Activated CD8-positive, alpha-beta T cell treated with anti-CD3 and anti-CD28 coated beads for 36 hours (primary cell): ENCODE measurements around the gene UBE2D2. TPM values are rescaled to one million over a fixed set of nuclear protein-coding genes. Genes with fewer than 3 reads are reported as not detected.

Experiments used
- ATAC-seq: fragments of 200-7000 bp; cut with Tn5 transposase; one replicate; pipeline ENCODE4 v1.10.0; 2021; ENCODE audit warnings: mild to moderate bottlenecking, moderate library complexity
- CTCF ChIA-PET: fragments of 350-600 bp; sonication (Branson Sonifier 250); formaldehyde crosslinking; loops from one replicate; lab custom pipeline; 2021; ENCODE audit warnings: antibody characterized with exemption; lab: Charles Lee
- POLR2A ChIA-PET: fragments of 350-600 bp; sonication (Branson Sonifier 250); formaldehyde crosslinking; loops from one replicate; lab custom pipeline; 2021; ENCODE audit warnings: antibody characterized with exemption; lab: Charles Lee
- DNase-seq: peaks from one replicate; pipeline ENCODE4 v3.0.0-alpha.2; 2020
- H3K27ac Mint-ChIP-seq: one replicate; pipeline ENCODE4 v1.8.0; 2021; ENCODE audit warnings: mild to moderate bottlenecking, mixed read lengths
- H3K27me3 Mint-ChIP-seq: one replicate; pipeline ENCODE4 v1.8.0; 2021; ENCODE audit warnings: mixed read lengths
- H3K36me3 Mint-ChIP-seq: one replicate; pipeline ENCODE4 v1.8.0; 2021; ENCODE audit warnings: low read depth, mixed read lengths
- H3K4me1 Mint-ChIP-seq: one replicate; pipeline ENCODE4 v1.8.0; 2021; ENCODE audit warnings: low read depth, mixed read lengths
- H3K4me3 Mint-ChIP-seq: one replicate; pipeline ENCODE4 v1.8.0; 2021; ENCODE audit warnings: mild to moderate bottlenecking, moderate library complexity, mixed read lengths
- H3K9me3 Mint-ChIP-seq: one replicate; pipeline ENCODE4 v1.8.0; 2021; ENCODE audit warnings: mixed read lengths
- CTCF ChIP-seq: fragments of 200-600 bp; IDR thresholded peaks from one replicate; pipeline ENCODE4 v1.8.0; 2022; ENCODE audit warnings: antibody characterized with exemption, mild to moderate bottlenecking
- intact Hi-C: fragments of 100-400 bp; cut with micrococcal nuclease; formaldehyde crosslinking; loops from one replicate; pipeline ENCODE4 v1.10.0; 2022
- total RNA-seq, 2 experiments: library from RNA; stranded (reverse); gene quantifications; one replicate each; pipeline ENCODE4 v1.2.3, GENCODE V29; 2021

UBE2D2 gene
- total RNA-seq, 2 experiments from 2014 or later = 239 to 253 TPM

GRCh38 chr5:139663207-139664085 lies 102.3 kb downstream of the UBE2D2 start:
- Mint-ChIP-seq H3K27ac (no peak overlapping the region), H3K4me1 (peaks cover 44% of the 10 kb centered on the region), H3K36me3 (no peaks in the 10 kb centered on the region), H3K9me3 (no peaks in the 10 kb centered on the region), H3K27me3 (peaks cover 3% of the 10 kb centered on the region), H3K4me3 (no peak overlapping the region)
- DNase-seq = no peak
- ChIA-PET POLR2A (interaction anchor here (0.6 to 1.2 kb wide), 4 partner anchors 9 to 37 kb away, joined by 3 to 4 read pairs (median 4); no protein-coding TSS in a partner anchor), CTCF (no interaction called here)
- intact Hi-C loops = no loop called here
- TF ChIP-seq CTCF = no peak
- ATAC-seq = no peak

- DNase-seq = no peak
- no peaks in the 10 kb centered on the region for H3K36me3 Mint-ChIP-seq
- H3K4me3 Mint-ChIP-seq = no peak overlapping the region
- ChIA-PET POLR2A (interaction anchor here (0.7 to 1.2 kb wide), 8 partner anchors 9 to 81 kb away, joined by 3 to 4 read pairs (median 3); no protein-coding TSS in a partner anchor), CTCF (interaction anchor here (1.7 kb wide), 1 partner anchor 102 kb away, joined by 9 read pairs; no protein-coding TSS in a partner anchor)
- intact Hi-C loops = no loop called here
- TF ChIP-seq CTCF = no peak
- H3K9me3 Mint-ChIP-seq = no peaks in the 10 kb centered on the region
- peaks cover 44% of the 10 kb centered on the region for H3K4me1 Mint-ChIP-seq
- no peaks in the 10 kb centered on the region for H3K27me3 Mint-ChIP-seq
- ATAC-seq = peak; percentile 10
- peak overlapping the region; percentile 49 for H3K27ac Mint-ChIP-seq
These were observed 103.1 kb downstream of the UBE2D2 start for GRCh38 chr5:139664086-139664693.

GRCh38 chr5:139664727-139665351 lies 103.7 kb downstream of the UBE2D2 start:
- intact Hi-C loops = no loop called here
- CTCF ChIA-PET = interaction anchor here (1.2 to 1.7 kb wide), 2 partner anchors 29 to 101 kb away, joined by 3 to 9 read pairs; no protein-coding TSS in a partner anchor
- Mint-ChIP-seq H3K27me3 (no peaks in the 10 kb centered on the region), H3K9me3 (no peaks in the 10 kb centered on the region), H3K27ac (no peak overlapping the region), H3K36me3 (no peaks in the 10 kb centered on the region), H3K4me1 (peaks cover 49% of the 10 kb centered on the region), H3K4me3 (no peak overlapping the region)
- DNase-seq (no peak), ATAC-seq (no peak)
- POLR2A ChIA-PET = interaction anchor here (0.6 to 1.2 kb wide), 6 partner anchors 10 to 244 kb away, joined by 3 to 4 read pairs (median 3); no protein-coding TSS in a partner anchor
- TF ChIP-seq CTCF = no peak

- ChIA-PET POLR2A (interaction anchor here (0.6 to 2.3 kb wide), 2 partner anchors 12 to 245 kb away, joined by 3 to 7 read pairs; no protein-coding TSS in a partner anchor), CTCF (interaction anchor here (1.1 to 1.7 kb wide), 3 partner anchors 30 to 243 kb away, joined by 3 to 9 read pairs (median 3); no protein-coding TSS in a partner anchor)
- ATAC-seq (no peak), DNase-seq (no peak)
- Mint-ChIP-seq H3K36me3 (no peaks in the 10 kb centered on the region), H3K27me3 (no peaks in the 10 kb centered on the region), H3K4me3 (no peak overlapping the region), H3K4me1 (peaks cover 55% of the 10 kb centered on the region), H3K9me3 (no peaks in the 10 kb centered on the region), H3K27ac (no peak overlapping the region)
- no peak for TF ChIP-seq CTCF
- intact Hi-C loops = no loop called here
These were observed 104.5 kb downstream of the UBE2D2 start for GRCh38 chr5:139665626-139666025.
